GM23338 (cell line): Measurements from ENCODE around the gene GRIN2D. TPM values are rescaled to one million over a fixed set of nuclear protein-coding genes. Genes with fewer than 3 reads are reported as not detected.
A peak's percentile ranks its signal among the peaks of the same experiment; 100 is the strongest.

Experiments
- ATAC-seq: fragments of 200-7000 bp; cut with Tn5 transposase; 3 replicates; pipeline ENCODE4 v1.9.1; 2020
- DNase-seq: peaks from one replicate; pipeline ENCODE4 v3.0.0-alpha.2; 2015; ENCODE audit warnings: low spot score
- H2AFZ ChIP-seq: fragments of 200-600 bp; sonication (generic); 2 replicates; pipeline ENCODE4 v1.8.0; 2016; ENCODE audit warnings: antibody characterized with exemption, mild to moderate bottlenecking, moderate library complexity
- H3F3A ChIP-seq: fragments of 200-600 bp; sonication (generic); replicated peaks from 2 replicates; pipeline ENCODE4 v1.8.0; 2017; ENCODE audit warnings: antibody characterized with exemption, mixed run types, low read depth
- H3K27ac ChIP-seq: fragments of 200-600 bp; sonication (generic); 2 replicates; pipeline ENCODE4 v1.6.1; 2016; ENCODE audit warnings: low read depth
- H3K27me3 ChIP-seq: fragments of 200-600 bp; sonication (generic); 2 replicates; pipeline ENCODE4 v1.8.0; 2016; ENCODE audit warnings: mild to moderate bottlenecking, mixed run types, moderate library complexity; ENCODE audit not compliant: insufficient read depth
- H3K36me3 ChIP-seq: fragments of 200-600 bp; sonication (generic); 2 replicates; pipeline ENCODE4 v1.8.0; 2016; ENCODE audit warnings: mild to moderate bottlenecking; ENCODE audit not compliant: insufficient read depth
- H3K4me1 ChIP-seq: fragments of 200-600 bp; sonication (generic); 2 replicates; pipeline ENCODE4 v1.8.0; 2016; ENCODE audit warnings: mild to moderate bottlenecking, moderate library complexity; ENCODE audit not compliant: insufficient read depth
- H3K4me2 ChIP-seq: fragments of 200-600 bp; sonication (generic); 2 replicates; pipeline ENCODE4 v1.7.1; 2017; ENCODE audit warnings: mixed run types
- H3K4me3 ChIP-seq: fragments of 200-600 bp; sonication (generic); 2 replicates; pipeline ENCODE4 v1.6.1; 2016; ENCODE audit warnings: mixed run types
- H3K79me2 ChIP-seq: fragments of 200-600 bp; sonication (generic); replicated peaks from 2 replicates; pipeline ENCODE4 v1.8.0; 2017; ENCODE audit warnings: mild to moderate bottlenecking; ENCODE audit not compliant: insufficient read depth
- H3K9me2 ChIP-seq: fragments of 200-600 bp; sonication (generic); 2 replicates; pipeline ENCODE4 v1.8.0; 2017; ENCODE audit not compliant: insufficient read depth
- H4K20me1 ChIP-seq: fragments of 200-600 bp; sonication (generic); replicated peaks from 2 replicates; pipeline ENCODE4 v1.8.0; 2017; ENCODE audit warnings: mild to moderate bottlenecking; ENCODE audit not compliant: insufficient read depth
- H3K27ac Mint-ChIP-seq: 2 replicates; pipeline ENCODE4 v1.8.0; 2020; ENCODE audit warnings: inconsistent platforms, mild to moderate bottlenecking, moderate library complexity, mixed read lengths
- H3K27me3 Mint-ChIP-seq: 3 replicates; pipeline ENCODE4 v1.8.0; 2022; ENCODE audit warnings: low read depth, mild to moderate bottlenecking, moderate library complexity, mixed read lengths, inconsistent platforms; ENCODE audit not compliant: insufficient read depth, poor library complexity
- H3K36me3 Mint-ChIP-seq: 3 replicates; pipeline ENCODE4 v1.8.0; 2021; ENCODE audit warnings: low read depth, mild to moderate bottlenecking, inconsistent platforms, moderate library complexity, mixed read lengths
- H3K4me1 Mint-ChIP-seq: 3 replicates; pipeline ENCODE4 v1.8.0; 2020; ENCODE audit warnings: mild to moderate bottlenecking, inconsistent platforms, mixed read lengths
- H3K4me3 Mint-ChIP-seq: 3 replicates; pipeline ENCODE4 v1.8.0; 2021; ENCODE audit warnings: moderate library complexity, mild to moderate bottlenecking, inconsistent platforms, mixed read lengths
- H3K9me3 Mint-ChIP-seq: 3 replicates; pipeline ENCODE4 v1.8.0; 2020; ENCODE audit warnings: moderate library complexity, mild to moderate bottlenecking, inconsistent platforms, mixed read lengths
- CTCF ChIP-seq, 2 experiments: fragments of 200-600 bp in 1 of 2; sonication (generic) in 1 of 2; conservative IDR thresholded peaks; 2 replicates each; pipeline versions ENCODE4 v1.5.1 to v1.6.1; 2016 to 2017; ENCODE audit warnings: antibody characterized with exemption in 2 of 2, low read depth in 2 of 2, mild to moderate bottlenecking in 2 of 2, moderate library complexity in 1 of 2
- ETS1 ChIP-seq: IDR thresholded peaks from 2 replicates; pipeline ENCODE4 v1.6.1; 2016; ENCODE audit warnings: antibody characterized with exemption
- POLR2AphosphoS5 ChIP-seq: IDR thresholded peaks from 2 replicates; pipeline ENCODE4 v1.6.1; 2016; ENCODE audit warnings: antibody characterized with exemption, low read depth
- REST ChIP-seq: IDR thresholded peaks from one replicate; pipeline ENCODE4 v1.6.1; 2018; ENCODE audit warnings: antibody characterized with exemption; ENCODE audit not compliant: unreplicated experiment
- STAT1 ChIP-seq: IDR thresholded peaks from one replicate; pipeline ENCODE4 v1.6.1; 2016; ENCODE audit warnings: antibody characterized with exemption; ENCODE audit not compliant: unreplicated experiment
- ZNF114 ChIP-seq: fragments of 250-450 bp; sonication (Bioruptor Pico); IDR thresholded peaks from 2 replicates; pipeline ENCODE4 v1.5.0; 2020; ENCODE audit warnings: mild to moderate bottlenecking, moderate library complexity
- polyA plus RNA-seq: library from polyadenylated mRNA; unstranded; fragments of >200 nt; fragmentation: Nextera tagmentation; extraction: Ambion mirVana; gene quantifications from 2 replicates; pipeline ENCODE4 v1.2.1, GENCODE V29; 2016
- total RNA-seq: library from RNA; depleted of rRNA; stranded (reverse); fragments of >200 nt; shearing (Covaris generic); gene quantifications from 2 replicates; pipeline ENCODE4 v1.2.3, GENCODE V29; 2014

Gene GRIN2D
- total and polyA plus RNA-seq, 2 experiments from 2014 or later = 4.4 to 20.0 TPM

GRCh38 chr19:48405850-48406249, 12.4 kb downstream of the GRIN2D start:
- H3K9me3 Mint-ChIP-seq = peaks cover 2% of the 10 kb centered on the region; the same call in 2 of the 3 replicates
- Histone ChIP-seq H3K79me2 (peaks cover 17% of the 10 kb centered on the region), H3K27ac (no peak overlapping the region), H3K36me3 (no peaks in the 10 kb centered on the region; the same call in 1 of the 2 replicates), H3K27me3 (no peaks in the 10 kb centered on the region), H3K4me1 (peaks cover 46% of the 10 kb centered on the region), H3K4me2 (no peak overlapping the region), H4K20me1 (no peaks in the 10 kb centered on the region; the same call in 1 of the 2 replicates), H2AFZ (no peak overlapping the region), H3F3A (peaks cover 17% of the 10 kb centered on the region), H3K9me2 (no peaks in the 10 kb centered on the region), H3K4me3 (no peak overlapping the region)
- peaks cover 12% of the 10 kb centered on the region for H3K36me3 Mint-ChIP-seq
- no peak overlapping the region for H3K4me3 Mint-ChIP-seq
- ATAC-seq = no peak
- H3K27ac Mint-ChIP-seq = no peak overlapping the region
- peaks cover 13% of the 10 kb centered on the region for H3K27me3 Mint-ChIP-seq
- peaks cover 34% of the 10 kb centered on the region for H3K4me1 Mint-ChIP-seq
- TF ChIP-seq REST (no peak), STAT1 (no peak), ZNF114 (no peak)
- DNase-seq = no peak

- Histone ChIP-seq H3K36me3 (peaks cover 11% of the 10 kb centered on the region; the same call in 1 of the 2 replicates), H3K4me3 (peak overlapping the region; percentile 47), H3K27ac (peak overlapping the region; percentile 92), H3K4me2 (peak overlapping the region; percentile 74), H3K27me3 (no peaks in the 10 kb centered on the region), H3F3A (peaks cover 10% of the 10 kb centered on the region; the same call in 1 of the 2 replicates), H4K20me1 (no peaks in the 10 kb centered on the region; the same call in 1 of the 2 replicates), H3K79me2 (0 out of 2 replicates have a peak, but pooled peaks cover 3% of the 10 kb centered on the region), H3K4me1 (peaks cover 15% of the 10 kb centered on the region), H3K9me2 (no peaks in the 10 kb centered on the region), H2AFZ (no peak overlapping the region)
- Mint-ChIP-seq H3K36me3 (peaks cover 12% of the 10 kb centered on the region), H3K4me1 (peaks cover 18% of the 10 kb centered on the region; the same call in 2 of the 3 replicates), H3K27ac (peak overlapping the region; percentile 90; the same call in 1 of the 2 replicates), H3K4me3 (peak overlapping the region; percentile 74), H3K27me3 (peaks cover 26% of the 10 kb centered on the region), H3K9me3 (no peaks in the 10 kb centered on the region; the same call in 2 of the 3 replicates)
- DNase-seq = peak; percentile 56
- peak; percentile 10 for ATAC-seq
- no peak for TF ChIP-seq ETS1
- TF ChIP-seq ZNF114 = no peak
- no peak for TF ChIP-seq REST
- TF ChIP-seq CTCF (conservative IDR thresholded peaks at IDR 0.05; ENCODE audit: low read depth in 2 of 2) = peak in 1 of 2 experiments; percentile 57; a peak in 2 of 4 replicates
- TF ChIP-seq POLR2AphosphoS5 = no peak
Measured at GRCh38 chr19:48413879-48414587, 20.6 kb downstream of the GRIN2D start.
